Stimulated activated CD4-positive, alpha-beta T cell treated with anti-CD3 and anti-CD28 coated beads, Interleukin-1b, Interleukin-23, amount 100 ng/mL, for 1 hour (primary cell): ENCODE results near the gene TMEM39A.

Experiments used
- DNase-seq, 2 donors: peaks; one replicate each; pipeline ENCODE4 v3.0.0-alpha.2; 2020; ENCODE audit warnings: low read depth in 2 of 2

TMEM39A gene

DNA sequence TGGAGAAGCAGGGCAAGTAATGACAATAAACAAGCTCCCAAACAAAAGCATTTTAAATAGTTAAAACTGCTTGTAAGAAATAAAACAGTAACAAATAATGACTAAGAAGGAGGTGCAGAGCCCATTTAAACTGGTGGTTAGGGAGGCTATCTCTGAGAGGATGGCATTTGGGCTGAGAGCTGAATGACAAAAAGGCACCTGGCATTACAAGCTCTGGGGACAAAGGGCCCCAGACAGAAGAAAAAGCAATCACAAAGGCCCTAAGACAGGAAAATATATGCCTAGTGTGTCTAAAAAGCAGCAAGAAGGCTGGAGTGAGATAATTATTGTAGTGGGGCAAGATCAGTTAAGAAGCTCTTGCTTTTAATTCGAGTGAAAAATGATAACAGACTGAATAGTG lies 9.6 kb downstream of the TMEM39A start:
- no peak for DNase-seq

DNA sequence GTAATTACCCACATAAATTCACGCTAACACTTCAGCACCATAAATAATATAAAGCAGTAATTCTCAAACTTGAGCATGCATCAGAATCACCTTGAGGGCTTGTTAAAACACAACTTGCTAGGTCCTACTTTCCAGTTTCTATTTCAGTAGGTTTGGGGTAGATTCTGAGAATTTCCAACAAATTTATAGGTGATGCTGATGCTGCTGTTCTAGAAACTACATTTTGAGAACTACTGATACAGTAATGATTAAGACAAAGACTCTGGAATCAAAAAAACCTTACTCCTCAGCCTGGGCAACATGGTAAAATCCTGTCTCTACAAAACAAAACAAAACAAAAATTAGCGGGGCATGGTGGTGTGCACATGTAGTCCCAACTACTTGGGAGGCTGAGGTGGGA lies 18.8 kb downstream of the TMEM39A start:
- no peak for DNase-seq

DNA sequence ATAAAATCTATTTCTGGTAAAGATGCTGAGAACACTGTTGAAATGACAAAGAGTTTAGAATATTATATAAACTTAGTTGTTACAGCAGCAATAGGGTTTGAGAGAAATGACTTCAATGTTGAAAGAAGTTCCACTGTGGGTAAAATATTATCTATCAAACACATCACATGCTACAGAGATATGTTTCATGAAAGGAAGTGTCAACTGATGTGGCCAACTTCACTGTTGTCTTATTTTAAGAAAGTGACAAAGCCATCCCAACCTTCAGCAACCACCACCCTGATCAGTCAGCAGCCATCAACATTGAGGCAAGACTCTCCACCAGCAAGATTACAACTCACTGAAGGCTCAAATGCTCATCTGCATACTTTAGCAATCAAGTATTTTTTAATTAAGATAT lies 20.2 kb downstream of the TMEM39A start:
- DNase-seq, result no peak

DNA sequence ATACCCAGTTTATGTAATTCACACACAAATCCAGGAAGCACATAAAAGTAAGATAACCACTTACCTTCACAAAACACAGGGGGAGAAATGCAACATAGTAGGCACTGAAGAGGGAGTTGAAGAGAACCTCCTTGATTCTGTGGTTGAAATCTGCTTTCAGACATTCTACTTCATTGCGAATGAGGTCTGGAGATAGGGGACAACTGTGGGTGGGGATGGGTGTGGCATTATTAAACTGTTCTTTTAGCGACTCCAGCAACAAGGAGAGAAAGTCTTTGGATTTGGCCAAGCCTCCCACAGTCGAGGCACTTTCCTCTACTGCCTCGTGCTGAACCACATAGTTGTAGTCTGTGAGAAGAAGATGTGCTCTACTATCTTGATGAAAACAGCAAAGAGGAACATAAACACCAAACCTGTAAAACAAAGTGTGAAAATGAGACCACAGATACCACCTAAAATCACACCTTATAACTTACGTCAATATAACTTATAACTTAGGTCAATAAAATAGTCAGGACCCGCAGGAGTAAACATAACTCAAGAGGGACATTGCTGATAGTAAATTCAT lies 25.6 kb downstream of the TMEM39A start:
- no peak for DNase-seq

DNA sequence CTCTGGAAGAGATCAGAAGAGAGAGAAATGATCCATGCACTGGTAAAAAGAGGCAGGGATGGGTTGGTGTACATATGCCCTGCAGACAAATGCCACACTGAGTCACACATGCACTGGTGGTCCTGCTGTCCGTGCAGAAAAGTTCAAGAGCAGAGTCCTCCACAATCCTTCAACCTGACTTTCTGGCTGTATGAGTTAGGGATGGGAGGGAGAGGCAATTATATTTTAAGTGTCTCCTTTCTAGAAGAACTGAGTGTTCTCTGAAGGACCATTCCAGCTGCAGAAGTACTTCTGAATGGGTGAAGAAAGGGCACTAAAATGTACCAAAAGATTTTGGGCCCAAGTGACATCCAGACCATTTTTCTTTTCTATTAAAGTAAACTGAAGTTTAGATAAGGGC lies 26.4 kb downstream of the TMEM39A start:
- no peak for DNase-seq

DNA sequence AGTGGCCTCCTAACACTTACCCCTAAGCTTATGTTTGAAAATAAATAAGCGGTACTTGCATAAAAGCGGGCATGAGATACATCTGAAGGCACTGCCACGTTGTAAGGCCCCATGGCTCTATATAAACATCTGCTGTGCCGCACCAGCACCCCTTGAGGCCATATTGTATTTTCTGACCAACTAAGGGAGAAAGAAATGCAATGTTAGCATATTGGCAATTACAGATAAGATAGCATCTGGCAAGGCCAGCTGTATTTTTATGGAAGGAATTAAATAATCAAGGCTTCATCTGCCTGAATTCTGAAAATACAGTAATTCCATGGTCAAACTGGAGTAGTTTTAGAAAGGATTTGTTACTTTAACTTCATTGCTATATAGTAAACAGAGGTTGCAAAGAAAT lies 28.7 kb downstream of the TMEM39A start:
- no peak for DNase-seq

DNA sequence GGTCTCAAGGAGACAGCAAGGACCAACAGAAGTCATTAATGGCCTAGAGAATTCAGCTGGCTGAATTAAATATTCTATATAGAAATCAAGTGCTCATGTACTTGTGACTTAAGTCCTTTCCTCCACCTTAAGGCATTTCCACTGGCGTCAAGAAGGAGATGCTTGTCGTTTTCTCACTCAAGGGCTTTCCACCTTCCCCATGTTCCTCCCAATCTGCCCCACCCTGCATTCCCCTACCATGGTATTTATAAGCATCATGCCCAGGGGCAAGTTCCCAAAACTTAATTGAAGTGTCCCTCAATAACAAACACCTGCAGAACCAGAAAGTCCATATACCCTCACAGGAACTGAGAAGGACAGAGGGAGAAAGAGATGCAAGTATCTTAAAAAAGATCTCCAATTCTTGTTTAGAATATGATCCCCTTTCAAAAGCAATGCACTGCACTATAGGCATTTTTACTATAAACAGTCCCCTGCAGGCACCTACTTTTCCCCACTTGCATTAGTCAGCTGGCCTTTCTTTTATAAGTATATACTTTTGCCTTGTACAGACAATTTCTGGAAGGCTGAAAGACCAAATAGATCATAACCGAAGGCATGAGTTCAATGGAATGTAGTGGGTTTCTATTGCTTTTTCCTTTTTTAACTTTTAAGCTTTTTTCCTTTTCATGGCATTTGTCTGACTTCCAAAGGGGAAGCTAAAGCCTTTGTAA lies 29.6 kb downstream of the TMEM39A start:
- DNase-seq, result no peak

DNA sequence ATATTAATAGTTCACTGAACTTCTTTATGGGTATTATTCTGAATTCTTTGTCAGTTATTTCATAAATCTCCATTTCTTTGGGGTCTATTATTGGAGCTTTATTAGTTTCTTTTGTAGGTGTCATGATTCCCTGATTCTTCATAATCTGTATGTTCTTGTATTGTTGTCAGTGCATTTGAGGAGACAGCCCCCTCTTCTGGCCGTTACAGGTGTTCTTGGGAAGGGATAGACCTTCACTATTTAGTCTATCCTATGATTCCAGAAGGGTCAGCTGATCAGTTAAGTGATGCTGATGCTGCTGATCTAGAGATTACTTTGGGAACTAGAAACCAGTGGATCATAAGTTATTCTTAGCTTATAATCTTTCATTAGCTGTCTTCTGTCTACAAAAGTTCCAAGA lies 34.9 kb downstream of the TMEM39A start:
- no peak for DNase-seq

DNA sequence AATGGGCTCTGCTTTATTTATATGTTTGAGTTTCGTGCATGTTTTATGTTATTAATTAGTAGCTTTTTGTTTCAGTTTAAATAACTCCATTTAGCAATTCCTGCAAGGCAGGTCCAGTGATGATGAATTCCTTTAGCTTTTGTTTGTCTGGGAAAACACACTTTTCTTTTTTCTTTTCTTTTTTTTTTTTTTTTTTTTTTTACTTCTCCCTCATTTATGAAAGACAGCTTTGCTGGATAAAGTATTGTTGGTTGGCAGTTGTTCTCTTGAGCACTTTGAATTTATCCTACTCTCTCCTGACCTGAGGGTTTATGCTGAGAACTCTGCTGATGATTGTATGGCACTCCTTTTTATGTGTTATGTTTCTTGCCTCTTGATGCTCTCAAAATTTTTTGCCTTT lies 35.7 kb downstream of the TMEM39A start:
- DNase-seq, result no peak

DNA sequence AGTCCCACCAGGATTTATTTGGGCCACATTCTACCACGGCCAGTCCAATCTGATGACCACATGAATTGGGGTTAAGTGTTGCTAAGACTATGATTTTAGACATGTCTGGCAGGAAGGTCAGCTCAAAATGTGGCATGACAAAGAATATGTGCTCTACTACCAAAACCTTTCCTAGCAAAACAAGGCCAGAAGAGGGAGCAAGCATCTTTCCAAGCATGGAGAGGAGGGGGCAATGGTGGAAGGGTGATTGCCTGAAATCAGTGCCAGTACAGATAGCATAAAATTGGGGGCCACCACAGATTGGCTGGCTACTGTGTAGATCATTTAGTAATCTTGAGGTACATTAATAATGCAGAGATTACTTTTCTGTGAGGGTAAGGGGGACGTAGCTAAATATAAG lies 43.2 kb downstream of the TMEM39A start:
- no peak for DNase-seq

DNA sequence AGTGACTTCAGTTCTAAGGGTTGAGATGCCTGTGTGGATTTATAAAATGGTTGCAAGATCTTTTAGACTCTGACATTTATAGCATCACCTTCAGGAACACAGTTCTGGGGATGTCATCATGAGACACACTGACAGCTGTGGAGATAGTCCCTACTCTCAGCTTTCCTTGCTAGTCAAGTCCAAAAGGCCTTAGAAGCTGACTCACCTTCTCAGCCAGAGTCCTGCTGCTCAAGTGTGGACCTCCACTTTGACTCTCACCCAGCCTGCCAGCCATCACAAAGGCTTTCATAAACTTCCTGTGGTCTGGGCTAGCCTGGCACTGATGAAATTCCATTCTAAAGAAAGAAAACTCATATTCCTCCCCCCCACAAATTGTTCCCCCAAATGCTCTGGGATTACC lies 44.8 kb downstream of the TMEM39A start:
- no peak for DNase-seq

DNA sequence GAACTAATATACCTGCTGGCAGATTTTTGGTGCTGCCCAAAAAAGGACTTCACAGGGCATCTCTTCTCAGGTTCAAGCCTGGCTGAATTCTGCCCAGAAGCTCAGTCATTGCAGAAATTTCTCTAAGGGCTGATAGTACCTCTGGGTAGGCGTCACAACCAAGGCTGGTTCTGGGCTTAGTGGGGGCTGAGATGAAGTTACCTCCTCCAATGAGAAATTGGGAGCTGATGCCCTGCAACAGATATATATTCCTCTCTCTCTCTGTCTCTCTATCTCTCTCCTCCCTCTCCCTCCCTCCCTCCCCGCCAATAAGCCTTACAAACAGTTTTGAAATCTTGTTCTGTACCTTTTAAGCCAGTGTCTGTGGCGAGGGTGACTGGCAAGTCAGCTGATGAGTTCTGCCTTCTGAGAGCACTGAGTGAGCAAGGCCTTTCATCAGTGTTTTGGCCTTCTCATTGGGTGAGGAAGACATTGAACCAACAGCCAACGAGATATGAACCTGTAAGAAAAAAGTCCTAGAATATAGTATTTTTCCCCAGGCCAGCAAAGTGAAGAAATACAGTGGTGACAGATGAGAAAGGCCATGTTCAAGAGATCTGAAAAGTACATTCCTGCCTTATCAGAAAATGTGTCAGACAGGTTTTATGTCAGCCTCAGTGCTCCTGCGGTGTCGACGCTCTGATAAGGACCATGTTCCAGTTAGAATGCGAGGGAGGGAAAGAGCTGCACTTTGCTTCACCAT lies 45.5 kb downstream of the TMEM39A start:
- no peak for DNase-seq

DNA sequence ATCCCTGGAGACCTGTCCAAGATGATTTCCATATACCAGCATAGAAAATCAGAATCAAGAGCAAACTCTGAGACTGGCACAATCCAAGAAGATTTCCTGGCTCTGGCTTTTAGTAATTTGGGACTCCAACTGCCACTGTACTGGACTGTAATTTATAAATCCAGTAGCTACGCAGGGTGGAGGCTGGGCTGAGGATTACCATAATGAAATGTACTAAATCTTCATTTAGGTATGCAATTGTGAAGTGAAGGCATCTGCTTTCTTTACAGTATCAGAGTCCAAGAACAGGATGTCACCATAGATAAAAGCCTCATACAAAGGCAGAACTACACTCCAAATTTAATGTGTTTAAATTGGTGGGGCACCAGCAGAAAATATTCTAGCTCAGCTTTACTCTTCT lies 46.5 kb downstream of the TMEM39A start:
- no peak for DNase-seq

DNA sequence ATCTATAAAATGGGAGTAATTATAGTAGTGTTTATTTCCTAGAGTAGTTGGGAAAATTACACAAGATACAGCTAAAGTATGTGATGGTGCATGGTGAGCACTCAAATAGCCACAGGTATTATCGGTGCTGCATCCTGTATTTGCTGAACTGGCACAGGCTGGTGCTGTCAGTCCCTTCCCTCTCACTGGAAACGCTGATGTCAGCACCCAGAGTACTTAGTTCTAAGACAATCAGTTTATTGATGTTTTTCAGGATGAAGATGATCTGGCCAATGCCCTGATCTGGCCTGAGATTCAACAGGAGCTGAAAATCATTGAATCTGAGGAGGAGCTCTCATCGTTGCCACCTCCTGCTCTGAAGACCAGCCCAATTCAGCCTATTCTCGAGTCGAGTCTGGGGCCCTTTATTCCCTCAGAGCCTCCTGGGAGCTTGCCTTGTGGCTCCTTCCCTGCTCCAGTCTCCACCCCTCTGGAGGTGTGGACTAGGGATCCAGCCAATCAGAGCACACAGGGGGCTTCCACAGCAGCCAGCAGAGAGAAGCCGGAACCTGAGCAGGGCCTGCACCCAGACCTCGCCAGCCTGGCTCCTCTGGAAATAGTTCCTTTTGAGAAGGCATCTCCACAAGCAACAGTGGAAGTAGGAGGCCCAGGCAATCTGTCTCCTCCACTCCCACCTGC lies 49.7 kb downstream of the TMEM39A start:
- no peak for DNase-seq

DNA sequence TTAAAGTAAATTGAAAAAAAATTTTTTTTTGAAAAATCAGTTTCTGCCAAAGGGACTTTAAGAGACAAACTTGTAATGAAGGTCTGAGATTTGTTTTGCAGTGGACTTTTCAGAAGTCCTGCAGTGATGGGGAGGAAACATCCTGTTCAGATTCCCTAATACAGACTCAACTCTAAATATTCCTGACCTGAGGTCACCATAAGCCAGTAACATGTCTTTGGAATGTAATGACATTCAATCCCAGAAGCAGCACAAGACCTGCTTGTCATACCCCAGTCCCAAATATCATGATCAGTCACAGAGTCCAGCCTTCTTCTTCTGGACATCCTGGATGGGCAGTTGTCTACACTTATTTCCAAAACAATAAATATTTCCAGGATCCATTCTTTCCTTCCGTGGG lies 53.6 kb downstream of the TMEM39A start:
- DNase-seq, result no peak

DNA sequence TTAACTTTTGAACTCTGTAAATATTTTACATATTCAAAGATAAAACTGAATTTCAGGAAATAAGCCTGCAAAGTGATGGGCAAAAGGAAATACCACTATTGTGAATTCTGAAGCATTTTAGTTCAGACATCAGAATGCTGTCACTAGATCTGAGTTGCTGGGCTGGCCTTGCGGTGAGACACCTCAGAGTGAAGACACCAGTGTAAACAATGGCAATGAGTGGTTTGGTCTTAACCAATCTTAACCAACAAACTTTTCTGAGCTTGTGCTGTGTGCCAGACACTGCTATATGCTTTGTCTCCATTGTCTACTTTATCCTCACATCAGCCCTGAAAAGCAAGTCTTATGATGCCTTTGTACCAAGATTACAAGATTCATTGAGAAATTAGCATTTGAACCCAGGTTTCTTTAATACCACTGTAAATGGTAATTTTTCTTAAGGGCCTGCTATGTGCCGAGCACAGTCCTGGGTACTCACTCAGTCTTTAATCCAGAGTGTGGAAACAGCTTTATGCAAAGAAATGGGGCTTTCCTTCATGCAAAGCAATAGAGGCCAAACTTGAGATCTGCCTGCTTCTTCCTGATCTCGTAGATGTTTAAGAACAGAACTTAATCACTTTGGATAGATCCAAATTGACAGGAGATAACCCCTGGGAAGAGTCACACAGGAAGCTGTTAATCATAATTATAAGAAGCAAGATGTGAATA lies 55.0 kb downstream of the TMEM39A start:
- DNase-seq, result no peak

DNA sequence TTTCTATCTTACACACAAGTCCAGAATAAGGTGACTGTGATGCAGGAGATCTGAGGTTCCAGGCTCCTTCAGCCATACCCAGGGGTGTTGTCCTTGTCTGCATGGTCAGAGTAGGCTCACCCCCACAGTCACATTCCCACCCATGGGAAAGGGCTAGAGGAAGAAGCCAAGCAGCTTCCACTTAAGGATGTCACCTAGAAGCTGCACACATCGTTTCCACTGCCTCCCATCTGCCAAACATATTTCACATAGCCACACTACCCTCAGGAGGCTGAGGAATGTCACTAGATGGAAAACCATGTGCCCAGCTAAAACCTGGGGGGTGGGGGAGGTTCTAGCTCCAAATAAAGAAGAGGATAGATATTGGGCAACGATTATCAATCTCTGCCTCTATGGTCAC lies 58.1 kb downstream of the TMEM39A start:
- DNase-seq, result no peak

DNA sequence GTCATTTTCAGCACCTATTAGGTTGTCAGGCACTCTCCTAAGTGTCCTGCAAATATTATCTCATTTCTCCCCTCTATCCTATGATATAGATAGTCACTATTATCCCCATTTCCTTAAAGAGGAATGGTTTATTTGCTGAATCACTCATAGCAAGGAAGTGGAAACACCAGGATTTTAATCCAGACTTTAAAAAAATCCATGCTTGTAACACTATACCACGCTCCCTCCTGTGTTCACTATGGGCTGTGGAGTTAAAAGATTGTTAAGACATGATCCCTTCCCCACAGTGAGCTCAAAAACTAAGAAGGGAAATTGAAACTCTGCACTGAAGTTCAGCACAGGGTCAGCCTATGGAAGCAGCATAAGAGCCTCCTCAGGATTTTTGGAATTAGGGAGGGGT lies 60.2 kb downstream of the TMEM39A start:
- no peak for DNase-seq

DNA sequence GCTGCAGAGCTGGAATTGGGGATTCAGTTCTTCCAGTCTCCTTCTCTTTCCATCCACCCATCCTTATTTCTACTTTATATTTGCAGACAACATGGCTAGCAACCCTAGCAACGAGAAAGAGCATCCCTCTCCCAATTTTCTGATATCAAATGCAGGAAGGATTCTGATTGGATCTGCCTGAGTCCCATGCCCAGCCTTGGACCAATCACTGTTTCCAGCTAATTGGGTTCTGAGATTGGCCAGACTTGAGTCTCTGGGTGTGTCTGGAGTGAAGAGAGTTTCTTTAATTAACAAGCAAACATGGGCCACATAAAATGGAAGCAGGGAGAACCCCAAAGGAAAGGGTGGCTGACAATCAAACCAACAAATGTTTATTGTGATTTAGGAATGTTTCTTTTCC lies 60.6 kb downstream of the TMEM39A start:
- no peak for DNase-seq

DNA sequence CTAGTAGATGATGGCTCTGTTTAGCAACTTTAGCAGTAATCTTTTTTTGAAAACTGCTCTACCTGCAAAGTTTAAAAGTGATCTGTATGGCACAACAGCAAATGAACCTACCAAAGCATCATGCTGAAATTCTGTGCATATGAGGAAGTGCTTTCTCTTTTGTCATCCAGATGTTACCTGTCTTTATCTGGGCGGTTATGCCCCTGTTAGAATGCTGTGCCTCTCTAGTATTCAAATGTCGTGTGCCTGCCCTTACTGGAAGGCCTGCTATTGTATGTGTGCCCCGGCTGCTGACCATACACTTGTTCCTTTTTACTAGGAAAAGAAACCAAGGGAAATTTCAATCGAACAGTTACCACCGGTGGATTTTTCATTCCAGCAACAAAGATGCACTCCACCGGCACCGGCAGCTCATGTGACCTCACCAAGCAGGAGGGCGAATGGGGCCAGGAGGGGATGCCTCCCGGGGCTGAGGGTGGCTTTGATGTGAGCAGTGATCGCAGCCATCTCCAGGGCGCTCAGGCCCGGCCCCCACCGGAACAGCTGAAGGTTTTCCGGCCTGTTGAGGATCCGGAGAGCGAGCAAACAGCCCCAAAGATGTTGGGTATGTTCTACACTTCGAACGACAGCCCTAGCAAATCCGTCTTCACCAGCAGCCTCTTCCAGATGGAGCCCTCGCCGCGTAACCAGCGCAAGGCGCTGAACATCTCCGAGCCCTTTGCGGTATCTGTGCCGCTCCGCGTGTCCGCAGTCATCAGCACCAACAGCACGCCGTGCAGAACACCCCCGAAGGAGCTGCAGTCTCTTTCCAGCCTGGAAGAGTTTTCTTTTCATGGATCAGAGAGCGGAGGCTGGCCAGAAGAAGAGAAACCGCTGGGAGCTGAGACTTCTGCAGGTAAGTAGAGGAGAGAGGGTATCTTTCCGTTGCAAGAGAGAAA lies 61.6 kb downstream of the TMEM39A start:
- DNase-seq, result no peak

DNA sequence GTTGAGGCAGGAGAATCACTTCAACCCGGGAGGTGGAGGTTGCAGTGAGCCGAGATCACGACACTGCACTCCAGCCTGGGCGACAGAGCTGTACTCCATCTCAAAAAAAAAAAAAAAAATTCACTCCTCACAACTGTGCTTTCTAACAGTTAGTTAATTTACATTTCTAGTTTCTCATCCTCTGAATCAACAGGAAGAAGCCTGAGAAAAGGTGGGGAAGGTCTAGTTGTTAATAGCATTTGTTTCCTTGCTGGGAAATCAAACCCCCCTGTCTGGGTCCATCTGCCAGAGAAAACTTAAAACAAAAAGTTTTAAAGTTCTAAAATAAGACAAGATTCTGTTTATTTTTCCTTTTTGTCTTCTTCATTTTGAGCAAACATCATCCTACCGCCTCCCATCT lies 62.3 kb downstream of the TMEM39A start:
- DNase-seq, result no peak
